ENCODE results near the gene NHERF1.

Gene NHERF1

GRCh38 chr17:74767111-74767516, 18.7 kb downstream of the NHERF1 start:
- in situ Hi-C loops (cut with MboI; ENCODE audit: low sequenced_read_pairs), result no loop called here

GRCh38 chr17:74768069-74768762, 19.8 kb downstream of the NHERF1 start:
- in situ Hi-C loops (cut with MboI; ENCODE audit: low sequenced_read_pairs), result no loop called here

GRCh38 chr17:74768763-74769114, 20.3 kb downstream of the NHERF1 start:
- in situ Hi-C loops (cut with MboI; ENCODE audit: low sequenced_read_pairs), result no loop called here

GRCh38 chr17:74769266-74769855, 20.9 kb downstream of the NHERF1 start:
- in situ Hi-C loops (cut with MboI; ENCODE audit: low sequenced_read_pairs), result no loop called here

GRCh38 chr17:74769856-74770497, 21.5 kb downstream of the NHERF1 start:
- in situ Hi-C loops (cut with MboI; ENCODE audit: low sequenced_read_pairs), result no loop called here

GRCh38 chr17:74770498-74771318, 22.3 kb downstream of the NHERF1 start:
- in situ Hi-C loops (cut with MboI; ENCODE audit: low sequenced_read_pairs), result no loop called here

- in situ Hi-C loops (cut with MboI; ENCODE audit: low sequenced_read_pairs), result no loop called here
These were observed 23.0 kb downstream of the NHERF1 start for GRCh38 chr17:74771319-74771914.

GRCh38 chr17:74772053-74772452, 23.6 kb downstream of the NHERF1 start:
- in situ Hi-C loops (cut with MboI; ENCODE audit: low sequenced_read_pairs), result no loop called here

GRCh38 chr17:74773414-74773813, 25.0 kb downstream of the NHERF1 start:
- in situ Hi-C loops (cut with MboI; ENCODE audit: low sequenced_read_pairs), result no loop called here

- in situ Hi-C loops (cut with MboI; ENCODE audit: low sequenced_read_pairs), result no loop called here
These were observed 25.5 kb downstream of the NHERF1 start for GRCh38 chr17:74773871-74774286.

GRCh38 chr17:74775409-74776043, 27.1 kb downstream of the NHERF1 start:
- in situ Hi-C loops (cut with MboI; ENCODE audit: low sequenced_read_pairs), result no loop called here

GRCh38 chr17:74776044-74776962, 27.9 kb downstream of the NHERF1 start, which contains the start of gene NAT9:
TSS of gene NAT9 (minus strand) at chr17:74776345. CDS start at chr17:74775698, 647 bp downstream.
- in situ Hi-C loops (cut with MboI; ENCODE audit: low sequenced_read_pairs), result no loop called here

GRCh38 chr17:74776990-74777389, 28.6 kb downstream of the NHERF1 start:
- in situ Hi-C loops (cut with MboI; ENCODE audit: low sequenced_read_pairs), result no loop called here

GRCh38 chr17:74777901-74778515, 29.6 kb downstream of the NHERF1 start:
- in situ Hi-C loops (cut with MboI; ENCODE audit: low sequenced_read_pairs), result no loop called here

- in situ Hi-C loops (cut with MboI; ENCODE audit: low sequenced_read_pairs), result no loop called here
These were observed 30.5 kb downstream of the NHERF1 start for GRCh38 chr17:74778960-74779359.

- in situ Hi-C loops (cut with MboI; ENCODE audit: low sequenced_read_pairs), result no loop called here
These were observed 31.1 kb downstream of the NHERF1 start for GRCh38 chr17:74779501-74779900.

- in situ Hi-C loops (cut with MboI; ENCODE audit: low sequenced_read_pairs), result no loop called here
These were observed 31.5 kb downstream of the NHERF1 start for GRCh38 chr17:74779948-74780400.

GRCh38 chr17:74780443-74781238, 32.2 kb downstream of the NHERF1 start:
- in situ Hi-C loops (cut with MboI; ENCODE audit: low sequenced_read_pairs), result no loop called here

Data from HL-60/S4 treated with phorbol 12-myristate 13-acetate at 8.2 ng/mL for 4 days and 3 days (cell line).